Kidney (tissue), 14 donors: ENCODE results near the gene SORCS2. TPM values are rescaled to one million over a fixed set of nuclear protein-coding genes. Genes with fewer than 3 reads are reported as not detected.

Source experiments
- DNase-seq, 5 donors: peaks; one replicate each; pipeline ENCODE4 v3.0.0-alpha.2; 2013 to 2020
- FAIRE-seq: peaks from 2 replicates; lab custom pipeline; 2012; peaks lifted over from hg19 to GRCh38; lab: Jason Lieb, UNC
- H3K27ac ChIP-seq, 2 donors: one replicate each; pipeline ENCODE4 v1.7.0; 2013; ENCODE audit warnings: low read depth in 2 of 2, low read length in 2 of 2, inconsistent platforms in 1 of 2
- H3K27me3 ChIP-seq: one replicate; pipeline ENCODE4 v1.7.1; 2013; ENCODE audit warnings: low read length, inconsistent platforms; ENCODE audit not compliant: control insufficient read depth, insufficient read depth
- H3K36me3 ChIP-seq, 3 donors: one replicate each; pipeline versions ENCODE4 v1.7.0 to v1.7.1; 2013; ENCODE audit warnings: low read length in 3 of 3, control low read depth in 1 of 3, inconsistent platforms in 1 of 3; ENCODE audit not compliant: insufficient read depth in 3 of 3, control insufficient read depth in 2 of 3
- H3K4me1 ChIP-seq, 3 donors: one replicate each; pipeline versions ENCODE4 v1.7.0 to v1.7.1; 2013; ENCODE audit warnings: low read length in 3 of 3, inconsistent platforms in 1 of 3, low read depth in 1 of 3; ENCODE audit not compliant: control insufficient read depth in 2 of 3, insufficient read depth in 2 of 3
- H3K4me3 ChIP-seq, 3 donors: one replicate each; pipeline versions ENCODE4 v1.7.0 to v1.8.1; 2013; ENCODE audit warnings: low read length in 3 of 3, control low read depth in 1 of 3, inconsistent platforms in 1 of 3
- H3K9ac ChIP-seq, 3 donors: one replicate each; pipeline versions ENCODE4 v1.7.0 to v1.7.1; 2013; ENCODE audit warnings: low read length in 3 of 3, control low read depth in 1 of 3, inconsistent platforms in 1 of 3
- H3K9me3 ChIP-seq, 3 donors: one replicate each; pipeline versions ENCODE4 v1.7.0 to v1.7.1; 2013; ENCODE audit warnings: low read length in 3 of 3, control low read depth in 1 of 3, inconsistent platforms in 1 of 3; ENCODE audit not compliant: control insufficient read depth in 2 of 3, insufficient read depth in 1 of 3
- intact Hi-C: fragments of 100-400 bp; cut with DNase I; formaldehyde crosslinking; loops from one replicate; pipeline ENCODE4 v1.11.1; 2022
- polyA plus RNA-seq: library from polyadenylated mRNA; stranded (reverse); fragments of 350-450 nt; fragmentation: Illumina TruSeq; extraction: RNeasy Lipid Tissue Mini Kit (QIAGEN cat#74804); gene quantifications from one replicate; pipeline ENCODE4 v1.2.3, GENCODE V29; 2014; ENCODE audit warnings: low read depth, low replicate concordance; ENCODE audit not compliant: insufficient read depth
- total RNA-seq: library from RNA; stranded (reverse); fragmentation: NEBNext Ultra II Directional; extraction: Animal tissue kit (Norgen Biotek cat#: 25700); gene quantifications from one replicate; pipeline ENCODE4 v1.2.1, GENCODE V29; 2021
- TF ChIP-seq, protein P1 (sequence below): IDR thresholded peaks from 3 replicates; pipeline ENCODE4 v1.5.1; 2012; ENCODE audit warnings: mild to moderate bottlenecking, moderate library complexity, borderline replicate concordance; ENCODE audit not compliant: insufficient read depth; ENCODE audit errors: extremely low read depth
- donor health status: control.
- donor health status: control.
- donor health status: control.
- donor health status: control.
- donor health status: control.
- donor health status: DM: yes; HTN: yes; CAD: no.
- donor health status: Normal renal cell carcinoma (clear cell type).

Gene SORCS2
- total and polyA plus RNA-seq, 2 donors from 2014 or later, result 6.1 to 9.1 TPM

DNA sequence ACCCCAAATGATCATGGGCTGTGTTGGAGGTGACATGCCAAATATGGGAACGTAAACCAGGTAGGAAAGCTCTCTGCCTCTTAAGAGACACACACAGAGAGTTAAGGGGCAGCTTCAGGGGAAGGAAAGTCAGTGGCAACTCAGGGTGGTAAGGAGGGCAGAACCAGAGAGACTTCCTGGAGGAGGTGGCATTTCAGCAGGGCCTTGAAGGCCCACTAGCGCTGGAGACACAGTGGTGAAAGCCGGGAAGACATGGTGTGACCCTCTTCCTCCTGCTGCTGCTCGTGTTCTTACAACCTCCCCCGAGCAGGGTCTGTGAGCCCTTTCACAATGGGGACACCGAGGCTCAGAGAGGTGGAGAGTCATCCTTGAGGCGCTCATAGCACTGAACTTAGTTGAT, 68.2 kb downstream of the SORCS2 start:
- DNase-seq (peak in 1 of 5 donors; percentile 34), FAIRE-seq (no peak)
- Histone ChIP-seq H3K9ac (no peak overlapping the region), H3K9me3 (no peaks in the 10 kb centered on the region), H3K4me3 (no peak overlapping the region), H3K27me3 (no peaks in the 10 kb centered on the region), H3K27ac (no peak overlapping the region), H3K4me1 (no peaks in the 10 kb centered on the region), H3K36me3 (no peaks in the 10 kb centered on the region)
- TF ChIP-seq, protein P1, sequence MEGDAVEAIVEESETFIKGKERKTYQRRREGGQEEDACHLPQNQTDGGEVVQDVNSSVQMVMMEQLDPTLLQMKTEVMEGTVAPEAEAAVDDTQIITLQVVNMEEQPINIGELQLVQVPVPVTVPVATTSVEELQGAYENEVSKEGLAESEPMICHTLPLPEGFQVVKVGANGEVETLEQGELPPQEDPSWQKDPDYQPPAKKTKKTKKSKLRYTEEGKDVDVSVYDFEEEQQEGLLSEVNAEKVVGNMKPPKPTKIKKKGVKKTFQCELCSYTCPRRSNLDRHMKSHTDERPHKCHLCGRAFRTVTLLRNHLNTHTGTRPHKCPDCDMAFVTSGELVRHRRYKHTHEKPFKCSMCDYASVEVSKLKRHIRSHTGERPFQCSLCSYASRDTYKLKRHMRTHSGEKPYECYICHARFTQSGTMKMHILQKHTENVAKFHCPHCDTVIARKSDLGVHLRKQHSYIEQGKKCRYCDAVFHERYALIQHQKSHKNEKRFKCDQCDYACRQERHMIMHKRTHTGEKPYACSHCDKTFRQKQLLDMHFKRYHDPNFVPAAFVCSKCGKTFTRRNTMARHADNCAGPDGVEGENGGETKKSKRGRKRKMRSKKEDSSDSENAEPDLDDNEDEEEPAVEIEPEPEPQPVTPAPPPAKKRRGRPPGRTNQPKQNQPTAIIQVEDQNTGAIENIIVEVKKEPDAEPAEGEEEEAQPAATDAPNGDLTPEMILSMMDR, result no peak
- intact Hi-C loops, result no loop called here

DNA sequence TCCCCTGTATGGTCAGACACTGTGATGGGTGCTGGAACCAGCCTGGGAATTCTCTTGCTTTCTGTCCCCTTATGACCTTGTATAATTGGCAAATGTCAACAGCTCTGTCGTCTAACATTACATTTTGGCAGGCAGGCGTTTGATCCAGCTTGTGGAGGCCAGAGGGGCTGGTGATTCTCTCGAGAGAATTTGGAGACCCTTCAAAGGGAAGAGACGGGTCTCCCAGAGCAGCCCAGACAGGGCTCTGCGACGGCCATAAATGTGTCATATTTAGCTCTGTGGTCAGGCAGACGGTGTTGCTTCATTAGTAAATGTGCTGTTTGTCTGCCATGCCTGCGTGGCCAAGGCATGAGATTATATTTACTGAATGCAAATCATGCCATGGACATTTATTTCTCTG, 68.7 kb downstream of the SORCS2 start:
- intact Hi-C loops, result no loop called here
- H3K9ac ChIP-seq, result no peak overlapping the region
- no peaks in the 10 kb centered on the region for H3K36me3 ChIP-seq
- H3K4me3 ChIP-seq, result no peak overlapping the region
- FAIRE-seq, result no peak
- H3K9me3 ChIP-seq, result no peaks in the 10 kb centered on the region
- H3K27ac ChIP-seq, result no peak overlapping the region
- peak in 4 of 5 donors; percentile 14 to 71 (median 39) for DNase-seq
- TF ChIP-seq, protein P1, result no peak
- H3K4me1 ChIP-seq, result no peaks in the 10 kb centered on the region
- H3K27me3 ChIP-seq, result no peaks in the 10 kb centered on the region

DNA sequence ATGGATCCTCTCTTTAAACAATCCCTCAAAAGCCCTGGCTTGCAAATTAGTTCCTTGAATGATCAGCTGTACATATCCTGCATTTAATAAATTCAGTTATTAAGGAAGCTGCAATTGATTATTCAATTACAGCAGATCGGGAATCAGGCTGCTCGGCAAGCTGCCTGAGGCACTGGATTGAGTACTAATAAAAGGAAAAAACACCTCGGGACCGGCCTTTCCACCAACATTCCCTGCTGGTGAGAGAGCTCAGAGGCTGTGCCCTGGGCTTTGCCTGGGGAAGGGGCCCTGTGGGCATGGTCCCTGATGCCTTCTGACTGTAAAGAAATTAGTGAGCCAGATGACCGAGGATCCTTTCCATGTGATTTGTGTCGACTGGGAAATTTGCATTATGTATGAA, 69.2 kb downstream of the SORCS2 start:
- no peaks in the 10 kb centered on the region for H3K36me3 ChIP-seq
- no peaks in the 10 kb centered on the region for H3K9me3 ChIP-seq
- TF ChIP-seq, protein P1, result no peak
- no peaks in the 10 kb centered on the region for H3K4me1 ChIP-seq
- DNase-seq, result no peak
- no peak overlapping the region for H3K4me3 ChIP-seq
- no peaks in the 10 kb centered on the region for H3K27me3 ChIP-seq
- no peak for FAIRE-seq
- H3K9ac ChIP-seq, result no peak overlapping the region
- intact Hi-C loops, result no loop called here
- H3K27ac ChIP-seq, result no peak overlapping the region

DNA sequence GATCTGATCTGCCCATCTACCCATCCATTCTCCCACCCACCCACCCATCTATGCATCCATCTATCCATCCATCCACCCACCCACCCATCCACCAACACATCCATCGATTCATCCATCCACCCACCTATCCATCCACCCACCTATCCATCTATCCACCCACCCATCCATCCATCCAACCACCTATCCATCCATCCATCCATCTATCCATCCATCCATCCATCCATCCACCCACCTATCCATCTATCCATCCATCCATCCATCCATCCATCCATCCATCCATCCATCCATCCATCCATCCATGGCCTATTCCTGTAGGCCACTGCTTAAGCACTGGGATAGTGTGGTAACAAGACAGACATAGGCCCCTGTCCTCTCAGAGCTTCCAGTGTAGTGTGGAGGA, 69.8 kb downstream of the SORCS2 start:
- Histone ChIP-seq H3K27ac (no peak overlapping the region), H3K4me3 (no peak overlapping the region), H3K9ac (no peak overlapping the region), H3K27me3 (no peaks in the 10 kb centered on the region), H3K4me1 (no peaks in the 10 kb centered on the region), H3K9me3 (no peaks in the 10 kb centered on the region), H3K36me3 (no peaks in the 10 kb centered on the region)
- intact Hi-C loops, result no loop called here
- FAIRE-seq (no peak), DNase-seq (no peak)
- TF ChIP-seq, protein P1, result no peak
